Measurements from ENCODE around the gene FMO3.

GRCh38 chr1:171141688-171142415 is 51.1 kb downstream of the FMO3 start:
- TF ChIP-seq CTCF (tag by site-specific recombination; IDR thresholded peaks at IDR 0.05) (no peak), YY1 (tag by site-specific recombination; IDR thresholded peaks at IDR 0.05) (no peak), ELK4 (IDR thresholded peaks at IDR 0.05; ENCODE audit: borderline replicate concordance, low read depth, low read length) (no peak), ZNF830 (tag by site-specific recombination; IDR thresholded peaks at IDR 0.05; ENCODE audit: low read depth) (no peak), ZNF747 (tag by site-specific recombination; IDR thresholded peaks at IDR 0.05) (no peak), ZNF639 (tag by site-specific recombination; IDR thresholded peaks at IDR 0.05) (no peak), REST (tag by site-specific recombination; IDR thresholded peaks at IDR 0.05) (no peak), ZNF274 (IDR thresholded peaks at IDR 0.05; ENCODE audit: low read length) (no peak), ZNF274 (tag by site-specific recombination; IDR thresholded peaks at IDR 0.05; ENCODE audit: borderline replicate concordance) (no peak), ATF2 (tag by site-specific recombination; IDR thresholded peaks at IDR 0.05; ENCODE audit: low read depth) (no peak), ZFP41 (tag by site-specific recombination; IDR thresholded peaks at IDR 0.05; ENCODE audit: borderline replicate concordance) (no peak), ZNF362 (tag by site-specific recombination; IDR thresholded peaks at IDR 0.05) (no peak)
